ENCODE data around the gene RNFT2.

Gene RNFT2

GRCh38 chr12:116710370-116711150 is 27.6 kb upstream of the RNFT2 start:
- Histone ChIP-seq H3F3A (ENCODE audit: control insufficient read depth, insufficient read depth) (peaks cover 43% of the 10 kb centered on the region), H3K4me2 (ENCODE audit: low read length) (peak overlapping the region; percentile 79), H3K27ac (ENCODE audit: low read depth, low read length) (peak overlapping the region; percentile 91), H3K9me2 (replicated peaks; ENCODE audit: control insufficient read depth, low read length) (no peaks in the 10 kb centered on the region), H4K20me1 (ENCODE audit: control insufficient read depth, insufficient read depth, low read depth, low read length) (no peaks in the 10 kb centered on the region), H3K9me3 (ENCODE audit: control insufficient read depth, insufficient read depth, low read length) (no peaks in the 10 kb centered on the region), H3K27me3 (ENCODE audit: control insufficient read depth, low read length) (no peaks in the 10 kb centered on the region), H3K4me1 (ENCODE audit: control insufficient read depth, low read length) (peaks cover 51% of the 10 kb centered on the region), H3K4me3 (ENCODE audit: low read length) (peak overlapping the region; percentile 52), H3K36me3 (ENCODE audit: control insufficient read depth, low read length) (peaks cover 23% of the 10 kb centered on the region), H3K79me2 (ENCODE audit: control insufficient read depth, low read length) (no peaks in the 10 kb centered on the region; the same call in 1 of the 2 replicates)
- TF ChIP-seq, protein P1, sequence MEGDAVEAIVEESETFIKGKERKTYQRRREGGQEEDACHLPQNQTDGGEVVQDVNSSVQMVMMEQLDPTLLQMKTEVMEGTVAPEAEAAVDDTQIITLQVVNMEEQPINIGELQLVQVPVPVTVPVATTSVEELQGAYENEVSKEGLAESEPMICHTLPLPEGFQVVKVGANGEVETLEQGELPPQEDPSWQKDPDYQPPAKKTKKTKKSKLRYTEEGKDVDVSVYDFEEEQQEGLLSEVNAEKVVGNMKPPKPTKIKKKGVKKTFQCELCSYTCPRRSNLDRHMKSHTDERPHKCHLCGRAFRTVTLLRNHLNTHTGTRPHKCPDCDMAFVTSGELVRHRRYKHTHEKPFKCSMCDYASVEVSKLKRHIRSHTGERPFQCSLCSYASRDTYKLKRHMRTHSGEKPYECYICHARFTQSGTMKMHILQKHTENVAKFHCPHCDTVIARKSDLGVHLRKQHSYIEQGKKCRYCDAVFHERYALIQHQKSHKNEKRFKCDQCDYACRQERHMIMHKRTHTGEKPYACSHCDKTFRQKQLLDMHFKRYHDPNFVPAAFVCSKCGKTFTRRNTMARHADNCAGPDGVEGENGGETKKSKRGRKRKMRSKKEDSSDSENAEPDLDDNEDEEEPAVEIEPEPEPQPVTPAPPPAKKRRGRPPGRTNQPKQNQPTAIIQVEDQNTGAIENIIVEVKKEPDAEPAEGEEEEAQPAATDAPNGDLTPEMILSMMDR (IDR thresholded peaks at IDR 0.05; ENCODE audit: low read depth, low read length, poor library complexity, severe bottlenecking), result no peak
- TF ChIP-seq EZH2phosphoT487 (IDR thresholded peaks at IDR 0.05; ENCODE audit: borderline replicate concordance, low read length), result no peak

DNA sequence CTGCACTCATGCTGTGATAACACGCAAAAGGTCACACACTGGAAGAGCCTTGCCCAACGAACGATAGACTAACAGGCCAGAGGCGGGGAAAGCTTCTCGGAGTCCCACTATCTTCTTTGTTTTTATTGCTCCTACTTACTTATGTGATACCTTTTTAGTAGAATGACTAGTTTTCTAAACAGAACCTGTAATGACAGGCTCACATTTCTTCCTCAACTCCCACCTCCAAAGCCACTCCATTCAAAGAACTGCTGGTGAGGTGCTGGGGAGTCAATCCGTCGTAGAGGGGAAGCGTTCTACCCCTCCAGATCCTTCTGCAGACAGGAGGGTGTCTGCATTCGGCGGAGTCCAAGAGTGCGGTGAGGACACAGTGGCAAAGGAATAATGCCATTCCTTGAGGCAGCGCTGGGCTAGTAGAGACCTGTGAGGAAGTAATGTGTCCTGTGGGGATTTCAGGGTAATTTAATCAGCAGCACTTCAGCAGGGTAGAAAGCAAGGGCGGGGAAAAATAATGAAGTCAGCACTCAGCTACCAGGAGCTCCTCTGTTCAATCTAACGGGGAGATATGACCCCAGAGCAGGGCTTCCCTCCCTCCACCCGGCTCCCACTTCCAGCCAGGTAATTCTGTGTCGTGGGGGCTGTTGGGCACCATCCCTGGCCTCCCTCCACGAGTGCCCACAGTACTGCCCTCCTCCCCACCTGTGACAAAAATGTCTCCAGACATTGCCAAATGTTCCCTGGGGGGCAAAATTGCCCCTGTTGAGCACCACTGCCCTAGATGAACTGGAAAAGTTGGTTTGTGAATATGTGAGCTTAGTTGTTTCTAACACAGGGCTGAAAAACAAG is 25.4 kb upstream of the RNFT2 start:
- no peak overlapping the region for H3K4me2 ChIP-seq (ENCODE audit: low read length)
- H3K27me3 ChIP-seq (ENCODE audit: control insufficient read depth, low read length), result no peaks in the 10 kb centered on the region
- TF ChIP-seq, protein P1 (IDR thresholded peaks at IDR 0.05; ENCODE audit: low read depth, low read length, poor library complexity, severe bottlenecking), result no peak
- no peak for TF ChIP-seq EZH2phosphoT487 (IDR thresholded peaks at IDR 0.05; ENCODE audit: borderline replicate concordance, low read length)
- peaks cover 19% of the 10 kb centered on the region for H3K79me2 ChIP-seq (ENCODE audit: control insufficient read depth, low read length)
- no peaks in the 10 kb centered on the region for H3K9me3 ChIP-seq (ENCODE audit: control insufficient read depth, insufficient read depth, low read length)
- no peak overlapping the region; the same call in 1 of the 2 replicates for H3K27ac ChIP-seq (ENCODE audit: low read depth, low read length)
- no peak overlapping the region for H3K4me3 ChIP-seq (ENCODE audit: low read length)
- no peaks in the 10 kb centered on the region; the same call in 1 of the 2 replicates for H4K20me1 ChIP-seq (ENCODE audit: control insufficient read depth, insufficient read depth, low read depth, low read length)
- H3K4me1 ChIP-seq (ENCODE audit: control insufficient read depth, low read length), result peaks cover 35% of the 10 kb centered on the region
- H3K36me3 ChIP-seq (ENCODE audit: control insufficient read depth, low read length), result peaks cover 44% of the 10 kb centered on the region
- no peaks in the 10 kb centered on the region for H3K9me2 ChIP-seq (replicated peaks; ENCODE audit: control insufficient read depth, low read length)
- H3F3A ChIP-seq (ENCODE audit: control insufficient read depth, insufficient read depth), result peaks cover 29% of the 10 kb centered on the region

- Histone ChIP-seq H3K4me3 (ENCODE audit: low read length) (no peak overlapping the region), H3K9me3 (ENCODE audit: control insufficient read depth, insufficient read depth, low read length) (no peaks in the 10 kb centered on the region), H3K27ac (ENCODE audit: low read depth, low read length) (no peak overlapping the region; the same call in 1 of the 2 replicates), H3F3A (ENCODE audit: control insufficient read depth, insufficient read depth) (peaks cover 27% of the 10 kb centered on the region), H3K4me1 (ENCODE audit: control insufficient read depth, low read length) (peaks cover 32% of the 10 kb centered on the region), H3K36me3 (ENCODE audit: control insufficient read depth, low read length) (peaks cover 53% of the 10 kb centered on the region), H4K20me1 (ENCODE audit: control insufficient read depth, insufficient read depth, low read depth, low read length) (no peaks in the 10 kb centered on the region; the same call in 1 of the 2 replicates), H3K9me2 (replicated peaks; ENCODE audit: control insufficient read depth, low read length) (no peaks in the 10 kb centered on the region), H3K4me2 (ENCODE audit: low read length) (no peak overlapping the region), H3K79me2 (ENCODE audit: control insufficient read depth, low read length) (peaks cover 27% of the 10 kb centered on the region), H3K27me3 (ENCODE audit: control insufficient read depth, low read length) (no peaks in the 10 kb centered on the region)
- no peak for TF ChIP-seq EZH2phosphoT487 (IDR thresholded peaks at IDR 0.05; ENCODE audit: borderline replicate concordance, low read length)
- TF ChIP-seq, protein P1 (IDR thresholded peaks at IDR 0.05; ENCODE audit: low read depth, low read length, poor library complexity, severe bottlenecking), result peak; percentile 29
These were observed 24.6 kb upstream of the RNFT2 start for GRCh38 chr12:116713527-116713926.

Data from DOHH2 (cell line).